Omental fat pad (tissue), 4 donors: ENCODE results near the gene UPK3BL1. TPM values are rescaled to one million over a fixed set of nuclear protein-coding genes. Genes with fewer than 3 reads are reported as not detected.
"Not testable (repeated sequence)": the region's sequence is repeated elsewhere in the genome, so short reads cannot be mapped to it uniquely, and the experiment has no call there.

Experiments used
- ATAC-seq: fragments of 150-250 bp; one replicate; pipeline ENCODE4 v1.9.1; 2016; ENCODE audit warnings: mild to moderate bottlenecking, moderate library complexity; ENCODE audit not compliant: low FRiP score
- DNase-seq: peaks from one replicate; pipeline ENCODE4 v3.0.0-alpha.2; 2019; ENCODE audit warnings: low spot score
- total RNA-seq, 4 donors: library from RNA; depleted of rRNA; stranded (reverse); fragments of >200 nt; gene quantifications; one replicate each; pipeline ENCODE4 v1.1.0, GENCODE V29; 2016

Gene UPK3BL1
- total RNA-seq, 4 donors from 2014 or later: 13.6 to 32.0 (median 26.2) TPM

DNA sequence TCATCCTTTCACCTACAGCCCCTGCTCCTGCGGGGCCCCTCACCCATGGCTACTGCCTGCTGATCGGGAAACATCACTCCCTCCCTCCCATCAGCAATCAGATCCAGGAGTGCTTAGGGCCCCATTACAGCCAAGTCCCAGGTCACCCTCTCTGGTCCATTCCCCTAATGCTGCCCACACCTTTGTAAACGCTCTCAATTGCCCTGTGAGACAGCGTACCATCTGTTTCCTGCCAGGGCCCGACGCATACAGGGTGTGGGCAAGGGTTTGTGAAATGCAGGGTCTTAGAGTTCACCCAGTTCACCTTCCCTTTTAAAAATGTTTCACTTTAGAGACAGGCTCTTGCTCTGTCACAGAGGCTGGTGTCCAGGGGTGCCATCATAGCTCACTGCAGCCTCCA is 8.3 kb downstream of the UPK3BL1 start:
- ATAC-seq, DNase-seq: not testable (repeated sequence)

DNA sequence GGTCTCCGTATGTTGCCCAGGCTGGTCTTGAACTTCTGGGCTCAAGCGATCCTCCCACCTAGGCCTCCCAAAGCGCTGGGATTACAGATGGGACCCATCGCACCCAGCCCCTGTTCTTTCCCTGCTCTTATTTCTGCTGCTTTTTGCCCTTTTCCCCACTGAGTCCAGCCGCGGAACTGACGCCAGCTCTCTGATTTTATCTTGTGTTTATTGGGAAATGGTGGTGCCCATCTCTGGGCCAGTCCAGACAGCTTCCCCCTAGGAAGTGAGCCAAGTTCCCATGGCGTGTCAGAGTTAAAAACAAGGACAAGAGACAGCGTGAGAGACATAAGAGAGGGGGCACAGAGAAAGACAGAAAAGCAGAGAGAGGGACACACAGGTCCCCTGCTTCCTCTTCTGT is 12.0 kb downstream of the UPK3BL1 start:
- not testable (repeated sequence) for DNase-seq, ATAC-seq

DNA sequence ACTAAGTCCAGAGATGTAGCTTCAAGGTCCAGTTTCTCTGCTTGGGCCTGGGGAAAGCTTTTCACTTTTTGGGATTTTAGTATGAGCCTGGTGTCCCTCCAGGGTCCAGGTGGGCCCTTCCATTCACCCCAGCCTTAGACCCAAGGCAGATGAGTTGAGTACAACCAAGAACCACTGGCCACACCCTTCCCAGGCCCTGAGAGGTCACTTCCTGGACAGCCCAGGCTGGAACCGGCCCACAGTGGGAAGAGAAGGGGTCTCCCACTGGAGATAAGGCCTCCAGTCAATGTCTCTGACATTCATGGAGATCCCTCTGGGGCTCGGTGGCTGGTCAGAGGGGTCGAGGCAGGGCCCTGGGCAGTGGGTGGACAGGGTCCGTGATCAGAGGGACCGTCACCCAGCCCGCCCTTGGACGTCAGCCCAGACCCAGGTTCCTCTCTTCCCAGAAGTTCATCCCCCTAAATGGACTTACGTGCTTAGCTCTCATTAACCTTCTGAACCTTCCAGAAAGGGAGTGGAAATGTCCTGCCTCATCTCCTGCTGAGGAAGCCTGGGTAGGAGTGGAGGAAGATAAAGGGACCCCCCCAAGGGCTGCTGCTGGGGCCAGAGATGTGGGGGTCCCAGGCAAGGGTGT is 15.2 kb downstream of the UPK3BL1 start:
- DNase-seq: not testable (repeated sequence)
- ATAC-seq: peak; percentile 3

DNA sequence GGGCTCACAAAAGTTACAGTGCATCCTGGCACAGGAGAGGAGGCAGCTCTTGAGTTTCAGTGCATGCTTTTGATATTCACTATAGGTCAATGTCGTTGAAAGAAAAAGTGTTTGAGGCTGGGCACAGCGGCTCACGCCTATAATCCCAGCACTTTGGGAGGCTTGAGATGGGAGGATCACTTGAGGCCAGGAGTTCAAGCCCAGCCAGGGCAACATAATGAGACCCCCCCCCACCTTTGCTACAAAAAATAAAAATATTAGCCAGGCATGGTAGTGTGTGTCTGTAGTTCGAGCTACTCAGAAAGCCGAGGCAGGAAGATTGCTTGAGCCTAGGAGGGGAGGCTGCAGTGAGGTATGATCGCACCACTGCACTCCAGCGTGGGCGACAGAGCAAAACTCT is 24.5 kb downstream of the UPK3BL1 start:
- not testable (repeated sequence) for DNase-seq, ATAC-seq

DNA sequence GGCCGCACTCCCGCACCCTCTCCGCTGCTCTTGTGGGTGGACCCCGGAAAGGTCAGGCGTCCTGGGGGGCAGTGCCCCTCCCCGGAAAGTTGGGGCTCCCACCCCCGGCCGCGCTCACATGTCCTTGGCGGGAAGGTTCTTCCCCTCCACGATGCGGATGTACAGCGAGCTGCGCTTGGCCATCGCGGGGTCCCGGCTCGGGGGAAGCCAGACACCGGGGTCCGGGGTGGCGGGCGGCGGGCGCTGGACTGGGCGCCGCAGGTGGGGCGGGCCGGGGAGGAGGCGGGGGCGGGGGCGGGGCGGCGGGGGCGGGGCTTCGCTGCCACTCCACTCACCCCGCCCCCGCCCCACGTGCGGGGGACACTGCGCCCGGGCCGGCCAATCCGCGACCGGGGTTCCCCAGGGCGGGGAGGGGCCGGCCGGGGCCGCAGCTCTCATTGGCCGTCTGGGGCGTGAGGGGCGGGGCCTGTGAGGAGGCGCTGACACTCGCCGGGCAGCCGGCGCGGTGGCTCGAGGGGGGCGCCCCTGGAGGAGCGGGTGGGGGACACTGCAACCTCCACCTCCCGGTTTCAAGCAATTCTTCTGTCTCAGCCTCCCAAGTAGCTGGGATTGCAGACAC is 26.0 kb downstream of the UPK3BL1 start, which contains the start of gene RASA4:
Gene RASA4, minus strand, starts transcription at position 250 of the 619 bp plus-strand sequence. Its CDS starts 67 bp downstream, at position 183.
- not testable (repeated sequence) for DNase-seq
- ATAC-seq: peak; percentile 90

DNA sequence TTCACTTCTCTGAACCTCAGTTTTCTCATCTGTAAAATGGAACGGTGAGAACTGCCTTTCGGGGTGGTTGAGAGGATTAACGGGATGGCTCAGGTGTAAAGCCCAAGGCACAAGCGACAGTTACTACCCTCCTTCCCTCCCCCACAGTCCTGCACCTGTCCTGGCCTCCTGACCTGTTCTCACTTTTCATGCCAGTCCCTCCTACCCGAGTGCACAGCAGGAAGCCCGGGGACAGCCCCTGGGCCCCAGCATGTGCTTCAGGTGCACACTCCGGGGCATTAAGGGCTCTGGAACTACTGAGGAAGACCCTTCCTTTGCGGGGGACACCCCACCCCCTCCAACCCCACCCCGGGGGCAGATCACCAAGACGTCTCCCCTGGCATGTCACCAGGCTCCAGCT is 26.7 kb downstream of the UPK3BL1 start:
- ATAC-seq, DNase-seq: not testable (repeated sequence)

DNA sequence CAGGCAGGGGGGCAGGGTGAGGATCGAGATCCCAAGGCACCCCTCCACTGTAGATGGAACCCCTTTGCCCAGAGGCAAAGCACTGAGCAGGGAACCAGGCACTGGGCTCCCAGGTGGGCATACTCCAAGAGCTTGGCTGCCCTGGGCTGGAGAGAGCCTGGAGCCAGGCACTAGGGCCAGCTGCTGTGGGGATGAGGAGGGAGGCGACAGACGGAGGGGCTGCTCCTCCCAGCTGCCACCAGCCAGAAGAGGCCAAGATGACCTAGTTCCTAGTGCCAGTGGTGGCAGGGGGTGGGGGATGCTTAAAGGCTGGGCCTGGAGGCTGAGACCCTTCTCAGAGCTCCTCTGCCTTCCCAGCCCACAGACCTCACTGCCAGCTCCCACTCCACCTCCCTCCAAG is 27.7 kb downstream of the UPK3BL1 start:
- ATAC-seq, DNase-seq: not testable (repeated sequence)

DNA sequence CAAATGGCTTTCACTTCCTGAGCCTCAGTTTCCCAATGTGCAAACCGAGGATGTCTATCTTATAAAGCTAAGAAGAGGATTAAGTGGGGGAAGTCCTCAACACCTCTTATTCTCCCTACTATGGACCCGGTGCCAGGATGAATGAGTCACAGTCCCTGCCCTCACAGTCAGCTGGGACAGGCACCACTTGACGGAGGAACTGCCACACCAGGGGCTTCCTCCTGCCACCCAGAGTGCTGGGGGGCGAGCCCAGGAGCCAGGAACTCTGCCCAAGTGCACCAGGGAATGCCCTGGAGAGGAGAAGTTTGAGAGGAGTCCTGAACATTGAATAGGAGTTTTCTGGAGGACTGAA is 28.3 kb downstream of the UPK3BL1 start:
- ATAC-seq: not testable (repeated sequence)

DNA sequence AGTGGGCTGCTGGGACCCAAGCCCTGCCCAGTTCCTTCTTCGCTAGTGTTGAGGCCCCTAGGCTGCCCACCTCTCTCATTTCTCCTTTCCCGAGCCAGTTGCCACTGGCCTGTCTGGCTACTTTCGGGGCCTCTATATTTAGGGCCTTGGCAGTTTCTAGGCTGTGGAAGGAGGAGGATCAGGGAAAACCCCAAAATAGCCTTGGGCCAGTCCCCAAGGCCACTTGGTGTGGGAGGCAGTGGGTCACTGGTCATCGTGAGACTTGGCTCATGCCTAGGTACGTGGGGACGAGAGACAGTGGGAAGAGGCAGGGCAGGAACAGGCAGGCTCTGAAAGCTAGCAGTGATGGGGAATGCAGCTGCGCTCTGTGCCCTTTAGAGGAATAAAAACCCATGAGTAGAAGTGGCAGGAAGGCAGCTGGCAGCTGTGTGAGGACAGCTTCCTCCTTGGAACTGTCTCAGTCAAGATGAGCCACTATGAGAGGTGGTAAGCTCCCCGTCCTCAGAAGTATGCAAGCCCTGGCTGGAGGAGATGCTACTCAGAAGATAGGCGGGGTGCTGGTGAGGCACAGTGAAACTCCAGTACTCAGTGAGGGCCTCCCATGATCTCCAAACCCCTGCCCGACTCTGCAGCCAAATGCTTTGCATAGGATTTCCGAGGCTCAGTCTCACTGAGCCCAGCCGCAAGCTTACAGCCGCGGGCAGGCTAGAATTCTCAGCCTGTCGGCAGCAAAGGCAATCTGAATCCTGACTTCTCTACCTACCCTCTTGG is 28.8 kb downstream of the UPK3BL1 start:
- ATAC-seq, DNase-seq: not testable (repeated sequence)

More for the DNA sequence above, 28.3 kb downstream of the UPK3BL1 start:
- not testable (repeated sequence) for DNase-seq

DNA sequence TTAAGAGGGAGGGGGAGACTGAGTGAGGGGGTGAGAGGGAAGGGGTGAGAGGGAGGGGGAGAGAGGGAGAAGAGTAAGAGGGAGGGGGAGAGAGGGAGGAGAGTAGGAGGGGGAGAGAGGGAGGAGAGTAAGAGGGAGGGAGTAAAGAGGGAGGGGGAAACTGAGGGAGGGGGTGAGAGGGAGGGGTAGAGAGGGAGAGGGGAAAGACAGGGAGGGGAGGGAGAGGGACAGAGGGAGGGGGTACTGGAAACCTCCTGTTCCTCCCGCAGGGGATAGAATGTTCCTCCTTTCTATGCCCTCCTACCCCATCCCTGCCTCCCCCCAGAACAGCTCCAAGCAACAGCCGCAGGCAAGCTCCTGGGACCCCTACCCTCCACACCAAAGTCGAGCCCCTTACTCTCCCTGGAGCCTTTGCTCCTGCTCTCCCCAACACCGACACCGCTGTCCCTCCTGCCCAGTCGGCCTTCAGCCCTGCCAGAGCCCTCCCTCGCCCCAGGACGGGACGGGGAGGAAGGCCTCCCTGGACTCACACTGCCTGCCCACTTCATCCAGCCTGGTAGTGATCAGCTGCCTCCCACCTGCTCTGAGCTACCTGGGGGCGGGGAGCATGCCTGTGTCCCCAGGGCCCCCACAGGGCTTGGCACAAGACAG is 30.8 kb downstream of the UPK3BL1 start:
- not testable (repeated sequence) for DNase-seq, ATAC-seq

DNA sequence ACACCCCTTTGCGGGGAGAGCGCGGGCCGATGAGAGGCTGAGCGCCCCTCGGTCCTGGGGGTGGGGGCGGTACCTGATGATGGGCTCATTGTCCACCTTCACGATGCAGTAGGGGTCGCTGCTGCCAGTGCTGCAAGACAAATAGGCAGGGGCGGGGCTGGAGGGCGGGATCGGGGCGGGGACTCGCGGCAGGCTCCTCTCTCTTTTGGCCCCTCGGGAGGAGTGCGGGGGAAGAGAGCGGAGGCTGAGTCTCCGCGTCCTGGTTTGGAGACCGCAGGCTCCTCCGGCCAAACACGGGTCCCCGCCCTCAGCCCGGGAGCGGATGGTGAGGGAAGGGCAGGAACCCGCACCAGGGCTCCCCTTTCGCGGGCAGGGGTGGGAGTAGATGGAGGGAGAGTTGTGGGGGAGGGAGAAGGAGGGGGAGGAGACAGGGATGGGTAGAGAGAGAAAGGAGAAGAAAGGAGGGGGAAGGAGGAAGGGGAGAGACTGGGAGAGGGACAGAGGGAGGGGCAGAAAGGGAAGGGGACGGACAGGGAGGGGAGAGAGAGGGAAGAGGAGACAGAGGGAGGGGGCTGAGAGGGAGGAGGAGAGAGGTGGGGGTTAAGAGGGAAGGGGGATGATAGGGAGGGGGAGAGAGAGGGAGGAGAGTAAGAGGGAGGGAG is 31.4 kb downstream of the UPK3BL1 start:
- DNase-seq: not testable (repeated sequence)
- ATAC-seq: peak; percentile 73

DNA sequence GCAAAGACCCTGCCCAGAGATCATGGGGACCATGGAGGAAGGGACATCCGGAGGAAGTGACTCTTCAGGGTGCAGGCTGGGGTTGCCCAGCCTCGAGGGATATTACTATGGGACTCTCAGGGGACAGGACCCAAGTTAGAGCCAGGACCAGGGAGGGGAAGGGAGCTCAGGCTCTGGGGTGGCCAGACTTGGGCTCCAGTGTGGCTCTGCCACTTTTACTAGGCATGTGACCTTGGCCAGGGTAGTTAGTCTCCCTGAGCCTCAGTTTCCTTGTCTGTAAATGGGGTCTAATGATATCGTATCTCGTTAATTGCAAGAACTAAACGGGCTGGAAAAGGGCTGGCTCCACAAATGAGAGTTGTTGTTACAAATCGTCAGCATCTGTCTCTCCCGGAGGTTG is 32.1 kb downstream of the UPK3BL1 start:
- DNase-seq, ATAC-seq: not testable (repeated sequence)

DNA sequence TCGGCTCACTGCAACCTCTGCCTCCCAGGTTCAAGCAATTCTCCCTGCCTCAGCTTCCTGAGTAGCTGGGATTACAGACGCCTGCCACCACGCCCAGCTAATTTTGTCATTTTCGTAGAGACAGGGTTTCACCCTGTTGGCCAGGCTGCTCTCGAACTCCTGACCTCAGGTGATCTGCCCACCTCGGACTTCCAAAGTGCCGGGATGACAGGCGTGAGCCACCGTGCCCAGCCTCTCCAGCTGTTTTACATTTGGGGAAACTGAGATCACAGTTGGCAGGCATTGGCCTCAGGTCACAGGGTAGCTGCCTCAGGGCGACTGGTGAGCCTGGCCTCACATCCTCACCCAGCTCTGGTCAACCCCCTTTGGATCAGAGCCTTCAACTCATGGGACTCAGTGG is 32.9 kb downstream of the UPK3BL1 start:
- not testable (repeated sequence) for ATAC-seq, DNase-seq

DNA sequence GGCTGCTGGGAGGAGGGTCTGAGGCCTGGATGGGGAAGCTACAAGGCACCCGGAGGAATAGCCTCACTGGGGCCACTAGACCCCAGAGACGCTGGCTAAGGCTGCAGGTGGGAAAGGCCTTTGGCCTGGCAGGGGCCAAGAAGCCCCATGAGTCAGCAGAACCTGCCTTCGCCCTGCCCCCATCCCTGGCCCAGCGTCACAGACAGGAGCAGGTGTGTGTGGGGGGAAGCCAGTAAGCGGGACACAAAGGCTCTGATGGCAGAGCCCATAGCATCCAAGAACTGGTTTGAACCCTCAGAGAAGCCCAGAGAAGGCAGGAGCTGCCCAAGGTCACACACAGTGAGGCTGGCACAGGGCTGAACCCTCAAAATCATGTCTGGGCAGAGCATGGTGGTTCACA is 35.7 kb downstream of the UPK3BL1 start:
- not testable (repeated sequence) for ATAC-seq, DNase-seq

DNA sequence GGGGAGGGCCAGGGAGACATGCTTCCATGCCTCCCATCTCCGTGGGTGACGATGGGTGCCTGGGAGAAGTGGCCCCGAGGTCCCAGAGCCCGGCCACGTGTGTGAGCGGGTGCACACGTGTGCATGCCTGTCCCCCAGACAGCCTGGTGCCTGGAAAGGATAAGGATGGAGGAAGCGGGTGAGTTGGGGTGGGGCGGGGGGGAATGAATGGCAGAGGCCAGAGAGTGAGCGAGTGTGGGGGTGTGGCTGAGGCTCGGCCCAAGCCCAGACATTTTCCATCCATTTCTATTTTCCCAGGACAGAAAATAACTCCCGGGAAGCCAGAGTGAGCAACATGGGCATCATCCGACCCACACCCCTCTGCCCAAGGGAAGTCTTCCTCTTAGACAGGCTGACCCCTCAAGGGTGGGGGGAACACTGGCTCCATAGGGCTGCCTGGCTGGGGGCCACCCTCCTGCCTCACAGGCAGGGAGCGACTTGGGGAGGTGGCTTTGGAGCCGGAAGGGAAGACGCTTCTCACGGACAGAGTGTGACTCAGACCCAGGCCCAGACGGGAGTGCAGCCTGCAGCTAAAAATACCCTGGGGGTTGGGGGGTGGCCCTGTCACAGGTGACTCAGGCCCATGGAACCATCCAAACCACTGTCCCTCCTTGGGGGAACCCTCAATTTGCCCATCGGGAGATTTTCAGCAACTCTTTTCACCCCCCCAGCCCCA is 38.0 kb downstream of the UPK3BL1 start:
- not testable (repeated sequence) for DNase-seq
- peak; percentile 67 for ATAC-seq

DNA sequence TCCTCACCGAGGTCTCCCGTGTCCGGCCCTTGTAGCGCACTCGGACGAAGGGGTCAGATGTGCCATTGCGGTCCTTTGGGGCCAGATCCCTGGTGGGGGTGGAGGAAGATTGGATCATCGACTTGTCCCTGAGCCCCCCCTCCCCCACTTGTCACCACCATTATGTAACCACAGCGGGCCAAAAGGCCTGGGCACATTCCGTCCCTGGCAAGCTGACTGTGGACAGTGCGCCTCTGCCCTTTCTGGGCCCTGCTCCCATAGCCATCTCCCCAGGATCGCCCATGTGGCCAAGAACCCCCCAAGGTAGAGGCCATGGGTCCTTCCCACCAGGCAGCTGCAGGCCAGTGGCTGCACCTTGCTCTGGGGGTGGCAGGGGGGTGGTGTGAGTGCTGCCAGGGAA is 40.3 kb downstream of the UPK3BL1 start:
- ATAC-seq, DNase-seq: not testable (repeated sequence)

DNA sequence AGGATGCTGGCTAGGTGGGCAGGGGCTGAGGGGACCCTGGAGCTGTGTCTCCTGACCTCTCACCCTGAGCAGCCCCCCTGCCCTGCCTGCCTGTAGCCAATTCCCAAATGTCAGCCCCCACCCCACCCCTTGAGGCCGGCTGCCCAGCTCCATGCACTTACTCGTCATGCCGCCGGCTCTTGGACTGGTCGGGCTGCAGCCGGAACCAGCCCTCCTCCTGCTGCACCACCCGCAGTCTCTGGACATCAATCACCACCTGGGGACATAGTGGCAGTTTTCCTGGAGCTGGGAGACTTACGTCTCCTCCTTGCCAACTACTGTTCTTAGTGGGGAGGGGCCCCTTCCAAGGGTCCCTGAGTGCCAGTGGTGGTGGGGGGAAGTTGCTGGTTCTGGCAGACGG is 42.9 kb downstream of the UPK3BL1 start:
- not testable (repeated sequence) for DNase-seq, ATAC-seq

DNA sequence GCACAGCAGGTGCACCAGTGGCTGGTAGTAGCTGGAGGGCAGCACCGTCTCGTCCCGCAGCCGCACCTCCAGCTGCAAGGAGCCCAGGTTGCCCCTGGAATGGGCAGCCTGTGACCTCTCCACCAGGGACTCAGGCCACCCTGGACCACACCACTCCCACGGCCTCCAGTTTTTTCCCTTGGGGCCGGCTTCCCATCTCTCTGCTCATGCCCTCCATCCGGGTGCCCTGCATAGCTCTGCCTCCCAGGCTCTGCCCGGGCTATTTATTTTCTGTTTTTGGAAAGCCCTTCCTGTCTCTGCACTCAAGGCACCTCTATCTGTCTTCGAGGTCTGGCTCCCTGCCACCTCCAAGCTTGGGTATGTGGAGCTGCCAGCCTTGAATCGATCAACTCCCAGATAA is 46.6 kb downstream of the UPK3BL1 start:
- DNase-seq, ATAC-seq: not testable (repeated sequence)
